Measurements from ENCODE around the gene CTCF.
A peak's percentile ranks its signal among the peaks of the same experiment; 100 is the strongest.
"Not testable (repeated sequence)": the region's sequence is repeated elsewhere in the genome, so short reads cannot be mapped to it uniquely, and the experiment has no call there.

CTCF gene

GRCh38 chr16:67533987-67534386, 28.3 kb upstream of the CTCF start:
- DNase-seq (ENCODE audit: low read depth, low spot score): not testable (repeated sequence)

GRCh38 chr16:67534431-67534830, 27.9 kb upstream of the CTCF start:
- no peak for DNase-seq (ENCODE audit: low read depth, low spot score)

- DNase-seq (ENCODE audit: low read depth, low spot score): no peak
Measured at GRCh38 chr16:67535201-67535600, 27.1 kb upstream of the CTCF start.

GRCh38 chr16:67537270-67537635, 25.1 kb upstream of the CTCF start:
- DNase-seq (ENCODE audit: low read depth, low spot score): peak; percentile 73

GRCh38 chr16:67537636-67538591, 24.4 kb upstream of the CTCF start:
- peak; percentile 56 for DNase-seq (ENCODE audit: low read depth, low spot score)

- DNase-seq (ENCODE audit: low read depth, low spot score): peak; percentile 61
Measured at GRCh38 chr16:67538666-67539101, 23.6 kb upstream of the CTCF start.

- peak; percentile 18 for DNase-seq (ENCODE audit: low read depth, low spot score)
Measured at GRCh38 chr16:67539271-67539670, 23.1 kb upstream of the CTCF start.

GRCh38 chr16:67539691-67540635, 22.4 kb upstream of the CTCF start:
- no peak for DNase-seq (ENCODE audit: low read depth, low spot score)

- no peak for DNase-seq (ENCODE audit: low read depth, low spot score)
Measured at GRCh38 chr16:67540756-67541155, 21.6 kb upstream of the CTCF start.

GRCh38 chr16:67541391-67542263, 20.7 kb upstream of the CTCF start:
- DNase-seq (ENCODE audit: low read depth, low spot score): peak; percentile 45

- DNase-seq (ENCODE audit: low read depth, low spot score): peak; percentile 42
Measured at GRCh38 chr16:67542464-67542863, 19.9 kb upstream of the CTCF start.

GRCh38 chr16:67543036-67543435, 19.3 kb upstream of the CTCF start:
- no peak for DNase-seq (ENCODE audit: low read depth, low spot score)

GRCh38 chr16:67543582-67543981, 18.7 kb upstream of the CTCF start:
- no peak for DNase-seq (ENCODE audit: low read depth, low spot score)

GRCh38 chr16:67544329-67544841, 17.9 kb upstream of the CTCF start:
- DNase-seq (ENCODE audit: low read depth, low spot score): no peak

- DNase-seq (ENCODE audit: low read depth, low spot score): no peak
Measured at GRCh38 chr16:67544844-67545664, 17.3 kb upstream of the CTCF start.

- no peak for DNase-seq (ENCODE audit: low read depth, low spot score)
Measured at GRCh38 chr16:67545665-67546024, 16.7 kb upstream of the CTCF start.

GRCh38 chr16:67546091-67546501, 16.2 kb upstream of the CTCF start:
- no peak for DNase-seq (ENCODE audit: low read depth, low spot score)

- peak; percentile 93 for DNase-seq (ENCODE audit: low read depth, low spot score)
Measured at GRCh38 chr16:67546761-67547422, 15.4 kb upstream of the CTCF start.

GRCh38 chr16:67547423-67548264, 14.7 kb upstream of the CTCF start:
- DNase-seq (ENCODE audit: low read depth, low spot score): no peak
